Measurements from ENCODE around the gene SMYD3. TPM values are rescaled to one million over a fixed set of nuclear protein-coding genes. Genes with fewer than 3 reads are reported as not detected.

SMYD3 gene
- total and polyA plus RNA-seq, 9 of the 15 experiments (the other 6 are each of a cell fraction or from before 2014, with no cell fraction given), result 128 to 440 (median 197) TPM

DNA sequence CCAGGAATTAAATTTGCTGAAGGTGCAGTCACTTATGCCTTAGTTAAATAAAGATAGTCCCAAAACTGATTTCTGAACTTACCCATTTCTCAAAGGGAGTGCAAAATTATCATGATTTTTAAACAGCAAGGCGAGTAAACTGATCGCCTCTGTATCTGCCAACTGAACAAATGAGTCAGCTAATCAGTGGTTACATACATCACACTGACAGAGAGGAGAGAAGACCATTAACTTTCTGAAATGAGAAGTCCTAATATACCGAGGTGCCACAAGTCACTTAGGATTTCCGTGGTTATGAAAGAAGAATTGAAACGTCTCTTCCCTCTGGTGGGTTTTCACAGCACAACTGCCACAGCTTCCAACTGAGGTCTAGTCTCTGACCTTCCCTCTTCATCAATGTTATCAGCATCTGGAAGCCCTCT, 400.7 kb downstream of the SMYD3 start (continued):
- TF ChIP-seq ZNF121 (CRISPR knock-in tag; conservative IDR thresholded peaks at IDR 0.05) (no peak), ZNF140 (CRISPR knock-in tag; IDR thresholded peaks at IDR 0.05) (no peak), SMARCB1 (IDR thresholded peaks at IDR 0.05; ENCODE audit: insufficient read length, low read depth) (no peak), FOXM1 (IDR thresholded peaks at IDR 0.05; ENCODE audit: low read depth) (no peak), FOXM1 (CRISPR knock-in tag; IDR thresholded peaks at IDR 0.05; ENCODE audit: low read depth) (no peak), HLTF (IDR thresholded peaks at IDR 0.05) (no peak), ZNF57 (CRISPR knock-in tag; IDR thresholded peaks at IDR 0.05) (no peak), NCOA2 (IDR thresholded peaks at IDR 0.05; ENCODE audit: partially characterized antibody in 2 of 2) (no peak), SMAD4 (CRISPR knock-in tag; conservative IDR thresholded peaks at IDR 0.05) (peak; percentile 26; the same call in 1 of the 2 replicates), TOE1 (IDR thresholded peaks at IDR 0.05; ENCODE audit: borderline replicate concordance) (no peak), TOE1 (CRISPR knock-in tag; IDR thresholded peaks at IDR 0.05; ENCODE audit: borderline replicate concordance, low read depth) (no peak), POLR2B (IDR thresholded peaks at IDR 0.05; ENCODE audit: low read depth, partially characterized antibody) (no peak), BRD4 (IDR thresholded peaks at IDR 0.05) (no peak), HIVEP1 (CRISPR knock-in tag; IDR thresholded peaks at IDR 0.05) (no peak), ZNF143 (CRISPR knock-in tag; IDR thresholded peaks at IDR 0.05) (no peak), HNRNPK (IDR thresholded peaks at IDR 0.05; ENCODE audit: low read depth, low read length, poor library complexity, severe bottlenecking) (no peak), MAFK (IDR thresholded peaks at IDR 0.05; ENCODE audit: low read length) (peak; percentile 74), MXI1 (IDR thresholded peaks at IDR 0.05; ENCODE audit: low read depth, low read length) (no peak), PTRF (tag; IDR thresholded peaks at IDR 0.05) (no peak), HMGN3 (IDR thresholded peaks at IDR 0.05; ENCODE audit: borderline replicate concordance, extremely low read depth, insufficient read length, low read depth, low read length) (no peak), STAT5B (CRISPR knock-in tag; IDR thresholded peaks at IDR 0.05) (no peak), TGIF2 (CRISPR knock-in tag; IDR thresholded peaks at IDR 0.05) (no peak), PTBP1 (IDR thresholded peaks at IDR 0.05; ENCODE audit: low read depth, low read length) (no peak), HEY1 (CRISPR knock-in tag; IDR thresholded peaks at IDR 0.05; ENCODE audit: borderline replicate concordance) (no peak), PATZ1 (CRISPR knock-in tag; IDR thresholded peaks at IDR 0.05; ENCODE audit: borderline replicate concordance) (no peak), ZNF175 (CRISPR knock-in tag; IDR thresholded peaks at IDR 0.05; ENCODE audit: low read depth) (peak; percentile 79; the same call in 1 of the 2 replicates), HNRNPUL1 (IDR thresholded peaks at IDR 0.05; ENCODE audit: low read length) (no peak), TEAD4 (IDR thresholded peaks at IDR 0.05; ENCODE audit: low read length) (peak; percentile 63; the same call in 1 of the 2 replicates), TEAD4 (CRISPR knock-in tag; IDR thresholded peaks at IDR 0.05; ENCODE audit: borderline replicate concordance) (no peak), EP300 (IDR thresholded peaks at IDR 0.05; ENCODE audit: low read length) (peak; percentile 81), NCOR1 (IDR thresholded peaks at IDR 0.05) (no peak), RAD51 (IDR thresholded peaks at IDR 0.05; ENCODE audit: borderline replicate concordance, low read depth) (no peak)

All from K562 (cell line).